HG03520 (cell line): ENCODE measurements around the gene EPX.
"Not testable (repeated sequence)": the region's sequence is repeated elsewhere in the genome, so short reads cannot be mapped to it uniquely, and the experiment has no call there.

ENCODE experiments used
- ATAC-seq: cut with Tn5 transposase; IDR thresholded peaks from one replicate; pipeline ENCODE4 v1.9.1; 2021; ENCODE audit warnings: mild to moderate bottlenecking, moderate library complexity; ENCODE audit not compliant: unreplicated experiment

The EPX gene

GRCh38 chr17:58192612-58193011, at the start of gene EPX:
Gene EPX, plus strand, starts transcription at chr17:58192726. Its CDS starts 121 bp downstream, at chr17:58192847.
- ATAC-seq, result no peak

GRCh38 chr17:58143335-58143734, 49.2 kb upstream of the EPX start:
- not testable (repeated sequence) for ATAC-seq

GRCh38 chr17:58144801-58145200, 47.7 kb upstream of the EPX start:
- ATAC-seq, result no peak

GRCh38 chr17:58147930-58148434, 44.5 kb upstream of the EPX start, which contains the start of gene OR4D1:
Gene OR4D1, plus strand, starts transcription at chr17:58148384. Its CDS starts 6,770 bp downstream, at chr17:58155154.
- no peak for ATAC-seq

- ATAC-seq, result no peak
These were observed 43.9 kb upstream of the EPX start for GRCh38 chr17:58148609-58149008.

GRCh38 chr17:58150394-58150793, 42.1 kb upstream of the EPX start:
- ATAC-seq, result no peak

- no peak for ATAC-seq
These were observed 39.5 kb upstream of the EPX start for GRCh38 chr17:58153046-58153445.

GRCh38 chr17:58153671-58154070, 38.9 kb upstream of the EPX start:
- ATAC-seq, result no peak

GRCh38 chr17:58156839-58157803, 35.4 kb upstream of the EPX start:
- no peak for ATAC-seq

- ATAC-seq, result no peak
These were observed 34.3 kb upstream of the EPX start for GRCh38 chr17:58158181-58158580.

- ATAC-seq, result no peak
These were observed 31.0 kb upstream of the EPX start for GRCh38 chr17:58161566-58161965.

- ATAC-seq, result no peak
These were observed 26.5 kb upstream of the EPX start for GRCh38 chr17:58165981-58166380.

- no peak for ATAC-seq
These were observed 25.8 kb upstream of the EPX start, which contains the start of gene OR4D2 for GRCh38 chr17:58166682-58167081. Gene OR4D2, plus strand, starts transcription at chr17:58166982. Its CDS starts 2,674 bp downstream, at chr17:58169656.

GRCh38 chr17:58170622-58171021, 21.9 kb upstream of the EPX start:
- no peak for ATAC-seq

- ATAC-seq, result no peak
These were observed 20.0 kb upstream of the EPX start for GRCh38 chr17:58172369-58173071.

GRCh38 chr17:58174871-58175270, 17.7 kb upstream of the EPX start:
- ATAC-seq, result no peak

GRCh38 chr17:58176200-58176599, 16.3 kb upstream of the EPX start:
- no peak for ATAC-seq

GRCh38 chr17:58181796-58182195, 10.7 kb upstream of the EPX start:
- ATAC-seq, result no peak

- ATAC-seq, result no peak
These were observed 9.0 kb upstream of the EPX start for GRCh38 chr17:58183514-58183913.

GRCh38 chr17:58184308-58184985, 8.1 kb upstream of the EPX start:
- ATAC-seq, result no peak
